NT2/D1 (cell line): ENCODE measurements around the gene RMI2.

Experiments used
- DNase-seq: peaks from one replicate; pipeline ENCODE4 v3.0.0-alpha.2; 2011; ENCODE audit warnings: low read depth, low spot score
- H3K27me3 ChIP-seq: 2 replicates; pipeline ENCODE4 v1.6.0; 2011; ENCODE audit warnings: mild to moderate bottlenecking; ENCODE audit not compliant: insufficient read length, insufficient read depth
- H3K36me3 ChIP-seq: 2 replicates; pipeline ENCODE4 v1.6.1; 2011; ENCODE audit warnings: mild to moderate bottlenecking, low read length, mixed read lengths; ENCODE audit not compliant: insufficient read depth, insufficient read length
- H3K4me1 ChIP-seq: 2 replicates; pipeline ENCODE4 v1.5.1; 2011; ENCODE audit not compliant: insufficient read depth, insufficient read length
- H3K4me3 ChIP-seq: 2 replicates; pipeline ENCODE4 v1.5.1; 2011; ENCODE audit warnings: low read depth; ENCODE audit not compliant: insufficient read length
- H3K9ac ChIP-seq: 2 replicates; pipeline ENCODE4 v1.6.0; 2011; ENCODE audit warnings: low read depth; ENCODE audit not compliant: insufficient read length
- H3K9me3 ChIP-seq: 2 replicates; pipeline ENCODE4 v1.5.1; 2011; ENCODE audit warnings: mild to moderate bottlenecking, low read length; ENCODE audit not compliant: insufficient read depth
- SUZ12 ChIP-seq: IDR thresholded peaks from 2 replicates; pipeline ENCODE4 v1.6.1; 2011; ENCODE audit not compliant: insufficient read length, insufficient read depth; ENCODE audit errors: extremely low read depth
- YY1 ChIP-seq: IDR thresholded peaks from 2 replicates; pipeline ENCODE4 v1.6.1; 2011; ENCODE audit not compliant: insufficient read length, insufficient read depth
- ZNF274 ChIP-seq: IDR thresholded peaks from 2 replicates; pipeline ENCODE4 v1.6.1; 2011; ENCODE audit warnings: mild to moderate bottlenecking, low read depth, low read length

The RMI2 gene

DNA sequence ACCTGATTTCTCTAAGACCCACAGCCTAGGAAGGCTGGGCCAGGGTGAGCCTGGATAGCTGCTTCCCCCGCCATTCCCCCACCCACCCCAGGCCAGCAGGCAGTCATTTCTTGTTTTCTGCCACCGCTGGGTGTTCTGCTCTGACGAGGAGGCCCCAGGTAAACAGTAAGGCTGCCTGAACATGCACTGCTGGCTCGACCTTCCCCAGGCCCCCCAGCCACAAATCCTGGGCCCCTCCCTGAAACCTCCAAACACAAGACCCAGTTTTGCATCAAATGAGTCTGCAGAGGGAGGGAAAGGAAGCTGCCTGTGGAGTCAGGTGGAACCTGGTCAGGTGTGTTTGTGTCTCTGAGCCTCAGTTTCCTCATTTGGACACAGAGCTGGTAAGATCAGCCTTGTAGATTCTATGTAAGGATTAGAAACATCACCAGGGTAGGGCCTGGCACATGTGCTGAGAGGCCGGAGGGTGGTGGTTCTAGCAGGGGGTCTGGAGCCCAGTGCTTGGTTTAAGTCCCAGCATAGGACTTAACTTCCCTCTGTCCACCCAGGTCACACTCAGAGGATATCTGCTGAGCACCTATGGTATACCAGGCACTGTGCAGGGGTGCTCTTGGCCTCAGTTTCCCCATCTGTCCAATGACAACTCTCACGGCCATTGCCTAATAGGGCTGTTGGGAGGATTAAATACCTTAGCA, 45.2 kb upstream of the RMI2 start:
- H3K36me3 ChIP-seq: no peaks in the 10 kb centered on the region
- H3K9ac ChIP-seq: no peak overlapping the region
- H3K9me3 ChIP-seq: no peaks in the 10 kb centered on the region
- no peak for DNase-seq
- H3K27me3 ChIP-seq: no peaks in the 10 kb centered on the region
- no peak overlapping the region for H3K4me3 ChIP-seq
- no peak for TF ChIP-seq YY1
- H3K4me1 ChIP-seq: peaks cover 11% of the 10 kb centered on the region

DNA sequence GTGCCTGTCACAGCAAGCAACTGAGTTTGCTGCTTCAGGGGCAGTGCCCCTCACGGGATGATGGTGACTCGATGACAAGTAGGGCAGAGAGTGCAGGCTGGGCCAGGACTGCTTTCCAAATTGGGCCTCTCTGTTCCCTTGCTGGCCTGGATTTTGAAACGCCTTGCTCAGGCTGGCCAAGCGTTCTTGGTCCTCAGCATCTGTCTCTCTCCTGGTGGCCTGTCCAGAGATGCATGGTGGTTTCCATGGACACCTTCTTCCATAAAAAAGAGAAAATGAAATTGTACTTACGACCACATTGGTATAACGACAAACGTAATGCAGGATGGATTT, 44.7 kb upstream of the RMI2 start:
- no peak overlapping the region for H3K9ac ChIP-seq
- no peaks in the 10 kb centered on the region for H3K27me3 ChIP-seq

DNA sequence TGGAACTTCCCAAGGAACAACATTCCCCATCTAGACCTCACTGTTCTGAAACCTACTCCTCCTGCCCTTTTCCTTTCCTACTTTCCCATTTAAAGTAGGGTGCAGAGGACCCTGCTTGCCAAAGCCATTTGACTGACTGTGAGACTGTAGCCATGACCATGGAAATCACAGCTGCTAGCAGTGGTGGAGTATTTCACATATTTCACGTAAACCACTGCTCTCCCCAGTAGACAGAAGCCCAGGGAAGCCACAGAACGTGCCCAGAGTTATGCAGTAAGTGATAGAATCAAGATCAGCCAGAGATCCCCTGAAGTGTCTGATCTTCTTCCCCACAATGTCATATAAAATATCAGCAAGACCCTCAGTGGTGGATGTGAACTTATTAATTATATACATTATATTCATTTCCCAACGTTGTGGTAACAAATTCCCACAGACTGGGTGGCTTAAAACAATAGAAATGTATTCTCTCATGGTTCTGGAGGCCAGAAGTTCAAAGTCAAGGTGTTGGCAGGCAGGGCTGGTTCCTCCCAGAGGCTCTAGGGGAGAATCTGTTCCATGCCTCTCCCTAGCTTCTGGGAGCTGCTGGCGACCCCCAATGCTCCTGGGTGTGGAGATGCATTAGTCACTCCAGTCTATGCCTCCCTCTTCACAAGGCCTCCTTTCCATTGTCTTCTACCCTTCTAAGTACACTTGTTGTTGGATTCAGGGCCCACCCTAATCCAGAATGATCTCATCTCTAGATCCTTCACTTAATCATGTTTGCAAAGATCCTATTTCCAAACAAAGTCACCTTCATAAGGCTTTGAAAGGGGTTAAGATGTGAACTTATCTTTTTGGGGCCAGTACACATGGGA, 43.4 kb upstream of the RMI2 start:
- TF ChIP-seq ZNF274 (no peak), YY1 (no peak), SUZ12 (no peak)
- Histone ChIP-seq H3K27me3 (no peaks in the 10 kb centered on the region), H3K36me3 (no peaks in the 10 kb centered on the region), H3K9ac (no peak overlapping the region), H3K4me3 (no peak overlapping the region), H3K4me1 (peaks cover 11% of the 10 kb centered on the region), H3K9me3 (no peaks in the 10 kb centered on the region)
- DNase-seq: no peak

More for the DNA sequence above, 44.7 kb upstream of the RMI2 start:
- Histone ChIP-seq H3K36me3 (no peaks in the 10 kb centered on the region), H3K4me3 (no peak overlapping the region), H3K4me1 (peaks cover 11% of the 10 kb centered on the region), H3K9me3 (no peaks in the 10 kb centered on the region)
- no peak for DNase-seq
- no peak for TF ChIP-seq YY1
- no peak for TF ChIP-seq SUZ12
- no peak for TF ChIP-seq ZNF274

DNA sequence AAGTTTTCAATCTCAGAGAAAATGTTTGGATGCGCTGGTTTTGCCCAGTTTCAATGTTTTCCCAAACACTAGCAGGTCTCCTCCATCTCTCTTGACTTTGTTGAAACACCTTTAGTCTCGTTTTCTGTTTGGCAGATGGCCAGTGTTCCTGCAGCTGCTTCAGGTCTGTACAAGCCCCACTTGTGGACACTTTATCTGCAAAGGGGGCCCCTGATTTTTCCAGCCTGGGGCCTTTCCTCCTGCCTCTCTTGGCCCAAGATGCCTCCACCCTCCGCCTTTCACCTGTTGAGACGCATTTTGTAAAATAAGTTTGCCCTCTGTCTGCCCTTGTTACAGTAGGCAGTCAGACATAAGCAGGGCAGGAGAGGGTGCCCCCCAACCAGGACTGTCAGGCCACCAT, 42.3 kb upstream of the RMI2 start:
- Histone ChIP-seq H3K36me3 (no peaks in the 10 kb centered on the region), H3K27me3 (no peaks in the 10 kb centered on the region), H3K4me1 (peaks cover 5% of the 10 kb centered on the region), H3K9ac (no peak overlapping the region), H3K4me3 (no peak overlapping the region), H3K9me3 (no peaks in the 10 kb centered on the region)
- DNase-seq: no peak
- TF ChIP-seq SUZ12 (no peak), YY1 (no peak), ZNF274 (no peak)

DNA sequence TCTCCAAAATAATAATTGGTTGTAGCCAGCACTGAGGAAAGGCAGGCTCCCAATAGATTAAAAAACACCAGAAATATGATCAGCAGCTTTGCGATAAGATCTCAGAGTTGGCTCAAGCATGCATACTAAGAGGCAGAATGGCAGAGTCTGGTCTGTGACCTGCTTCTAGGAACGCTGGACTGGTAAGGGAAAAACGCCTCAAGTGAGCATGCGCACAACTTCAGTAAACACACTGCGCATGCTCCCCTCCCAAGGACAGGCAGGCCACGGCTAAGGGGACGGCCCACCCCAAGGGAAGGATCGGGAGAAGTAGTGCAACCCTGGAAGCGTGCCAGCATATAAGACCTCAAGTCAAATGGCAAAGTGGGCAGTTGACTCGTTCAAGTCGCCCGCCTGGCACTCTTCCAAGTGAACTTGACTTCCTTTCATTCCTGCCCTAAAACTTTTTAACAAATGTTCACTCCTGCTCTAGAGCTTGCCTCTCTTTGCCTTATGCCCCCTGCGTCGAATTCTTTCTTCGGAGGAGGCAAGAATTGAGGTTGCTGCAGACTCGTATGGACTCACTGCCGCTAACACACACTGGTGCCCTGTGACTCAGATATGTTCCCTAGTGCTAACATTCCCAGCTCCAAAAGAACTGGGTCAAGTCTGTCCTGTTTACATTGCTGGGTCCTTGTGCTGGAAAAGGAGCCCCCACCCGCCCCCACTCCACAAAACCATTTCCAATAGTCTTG, 41.7 kb upstream of the RMI2 start:
- no peak for TF ChIP-seq ZNF274
- no peak for TF ChIP-seq SUZ12
- TF ChIP-seq YY1: no peak
- no peak overlapping the region for H3K9ac ChIP-seq
- DNase-seq: no peak
- H3K27me3 ChIP-seq: no peaks in the 10 kb centered on the region
- no peaks in the 10 kb centered on the region for H3K9me3 ChIP-seq
- peaks cover 5% of the 10 kb centered on the region for H3K4me1 ChIP-seq
- H3K4me3 ChIP-seq: no peak overlapping the region
- H3K36me3 ChIP-seq: no peaks in the 10 kb centered on the region

DNA sequence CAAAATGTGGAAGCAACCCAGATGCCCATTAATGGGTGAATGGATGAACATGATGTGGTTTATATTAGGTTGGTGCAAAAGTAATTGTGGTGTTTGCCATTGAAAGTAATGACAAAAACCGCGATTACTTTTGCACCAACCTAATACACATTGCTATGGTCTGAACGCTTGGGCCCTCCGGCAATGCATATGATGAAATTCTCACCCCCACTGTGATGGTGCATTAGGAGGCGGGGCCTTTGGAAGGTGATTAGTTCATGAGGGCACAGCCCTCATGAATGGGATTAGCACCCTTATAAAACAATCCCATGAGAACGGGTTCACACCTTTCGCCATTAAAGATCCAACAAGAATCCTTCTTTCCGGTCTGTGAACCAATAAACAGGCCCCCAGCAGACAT, 38.9 kb upstream of the RMI2 start:
- TF ChIP-seq SUZ12: no peak
- no peak for TF ChIP-seq ZNF274
- no peak for TF ChIP-seq YY1
- Histone ChIP-seq H3K27me3 (no peaks in the 10 kb centered on the region), H3K9me3 (no peaks in the 10 kb centered on the region), H3K4me1 (peaks cover 10% of the 10 kb centered on the region), H3K4me3 (no peak overlapping the region), H3K9ac (no peak overlapping the region), H3K36me3 (no peaks in the 10 kb centered on the region)
- DNase-seq: no peak

DNA sequence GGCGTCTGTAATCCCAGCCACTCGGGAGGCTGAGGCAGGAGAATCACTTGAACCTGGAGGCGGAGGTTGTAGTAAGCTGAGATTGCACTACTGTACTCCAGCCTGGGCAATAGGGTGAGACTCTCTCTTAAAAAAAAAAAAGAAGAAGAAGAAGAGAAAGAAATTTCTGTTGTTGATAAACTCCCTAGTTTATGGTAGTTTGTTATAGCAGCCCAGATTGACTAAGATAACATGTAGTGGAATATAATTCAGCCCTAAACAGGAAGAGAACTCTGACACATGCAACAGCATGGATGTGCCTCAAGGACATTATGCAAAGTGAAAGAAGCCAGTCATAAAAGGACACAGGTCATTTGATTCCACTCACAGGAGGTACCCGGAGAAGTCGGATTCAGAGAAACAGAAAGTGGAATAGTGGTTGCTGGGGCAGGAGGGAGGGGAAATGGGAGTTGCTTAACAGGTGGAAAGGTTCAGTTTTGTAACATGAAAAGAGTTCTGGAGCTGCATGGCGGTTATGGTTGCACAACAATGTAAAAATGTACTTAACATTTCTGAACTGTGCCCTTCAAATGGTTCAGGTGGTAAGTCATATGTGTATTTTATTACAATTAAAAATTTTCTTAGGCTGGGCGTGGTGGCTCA, 38.1 kb upstream of the RMI2 start:
- Histone ChIP-seq H3K4me1 (peaks cover 12% of the 10 kb centered on the region), H3K4me3 (no peak overlapping the region), H3K36me3 (no peaks in the 10 kb centered on the region), H3K9ac (no peak overlapping the region), H3K27me3 (no peaks in the 10 kb centered on the region), H3K9me3 (no peaks in the 10 kb centered on the region)
- DNase-seq: no peak
- TF ChIP-seq SUZ12: no peak
